ENCODE results near the gene ST6GALNAC3.
"Not testable (repeated sequence)": the region's sequence is repeated elsewhere in the genome, so short reads cannot be mapped to it uniquely, and the experiment has no call there.

Gene ST6GALNAC3

DNA sequence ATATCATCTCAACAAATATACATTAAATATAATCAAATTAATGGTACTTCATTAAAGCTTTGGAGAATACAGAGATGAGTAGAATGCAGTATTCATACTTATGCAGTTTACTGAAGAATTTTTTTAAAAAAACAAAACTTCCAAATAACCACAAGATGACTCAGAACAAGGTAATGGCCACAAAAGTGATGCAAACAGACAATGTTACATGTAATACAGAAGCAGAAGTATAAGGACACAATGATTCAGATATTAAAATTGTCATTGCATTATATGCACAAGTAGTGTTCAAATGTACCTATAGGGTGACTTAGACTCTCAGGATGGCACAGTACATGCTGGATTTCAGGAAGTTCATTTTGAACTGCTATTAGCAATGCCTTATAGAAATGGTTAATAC is 565.5 kb downstream of the ST6GALNAC3 start:
- H3K36me3 ChIP-seq (ENCODE audit: control insufficient read depth in 1 of 2, insufficient read depth in 2 of 2, low read length in 2 of 2): no peaks in the 10 kb centered on the region
- H3K9ac ChIP-seq (ENCODE audit: low read depth in 1 of 2, low read length in 2 of 2): no peak overlapping the region
- no peak overlapping the region for H3K4me3 ChIP-seq (ENCODE audit: low read depth in 1 of 2, low read length in 2 of 2)

DNA sequence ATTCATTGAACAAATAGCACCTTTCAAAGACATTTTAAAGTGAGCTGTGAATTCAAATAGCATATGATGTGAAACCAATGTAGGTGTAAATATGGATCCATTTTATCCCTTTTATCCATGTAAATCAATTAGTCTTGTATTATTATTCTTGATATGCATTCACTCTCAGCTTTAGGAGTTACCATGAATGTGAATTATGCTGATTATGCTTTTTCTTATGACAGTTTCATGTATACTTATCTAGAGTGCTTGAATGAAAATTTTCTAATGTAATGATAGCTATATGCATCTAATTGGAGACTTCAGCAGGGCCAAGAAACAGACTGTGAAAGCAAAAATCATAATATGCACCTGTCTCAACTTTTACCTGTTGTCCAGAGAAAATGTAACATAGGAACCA is 566.2 kb downstream of the ST6GALNAC3 start:
- Histone ChIP-seq H3K27ac (ENCODE audit: low read depth, low read length) (no peak overlapping the region), H3K36me3 (ENCODE audit: control insufficient read depth in 1 of 2, insufficient read depth in 2 of 2, low read length in 2 of 2) (no peaks in the 10 kb centered on the region), H3K4me3 (ENCODE audit: low read depth in 1 of 2, low read length in 2 of 2) (no peak overlapping the region), H3K9ac (ENCODE audit: low read depth in 1 of 2, low read length in 2 of 2) (no peak overlapping the region), H3K4me1 (ENCODE audit: control insufficient read depth in 1 of 2, insufficient read depth in 2 of 2, low read length in 2 of 2) (no peaks in the 10 kb centered on the region), H3K27me3 (ENCODE audit: control insufficient read depth in 1 of 2, insufficient read depth in 2 of 2, low read length in 2 of 2) (no peaks in the 10 kb centered on the region), H3K9me3 (ENCODE audit: control insufficient read depth in 1 of 2, low read length in 2 of 2) (no peaks in the 10 kb centered on the region)

More for the DNA sequence above, 565.5 kb downstream of the ST6GALNAC3 start:
- H3K4me1 ChIP-seq (ENCODE audit: control insufficient read depth in 1 of 2, insufficient read depth in 2 of 2, low read length in 2 of 2): no peaks in the 10 kb centered on the region
- H3K9me3 ChIP-seq (ENCODE audit: control insufficient read depth in 1 of 2, low read length in 2 of 2): no peaks in the 10 kb centered on the region
- no peak overlapping the region for H3K27ac ChIP-seq (ENCODE audit: low read depth, low read length)
- no peaks in the 10 kb centered on the region for H3K27me3 ChIP-seq (ENCODE audit: control insufficient read depth in 1 of 2, insufficient read depth in 2 of 2, low read length in 2 of 2)

DNA sequence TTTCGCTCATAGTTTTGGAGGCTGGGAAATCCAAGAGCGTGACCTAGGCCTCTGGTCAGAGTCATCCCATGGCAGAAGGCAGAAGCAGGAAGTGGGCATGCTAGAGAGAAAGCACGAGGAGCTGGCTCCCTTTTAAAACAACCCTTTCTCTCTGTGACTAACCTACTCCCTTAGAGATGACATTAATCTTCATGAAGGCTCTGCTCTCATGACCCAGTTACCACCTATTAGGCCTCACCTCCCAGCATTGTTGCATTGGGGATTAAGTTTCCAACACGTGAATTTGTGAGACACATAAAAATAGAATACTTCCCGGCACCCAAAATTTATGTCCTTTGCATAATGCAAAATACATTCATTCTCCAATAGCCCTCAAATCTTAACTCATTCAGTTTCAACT is 569.6 kb downstream of the ST6GALNAC3 start:
- Histone ChIP-seq H3K36me3 (ENCODE audit: control insufficient read depth in 1 of 2, insufficient read depth in 2 of 2, low read length in 2 of 2) (no peaks in the 10 kb centered on the region), H3K4me1 (ENCODE audit: control insufficient read depth in 1 of 2, insufficient read depth in 2 of 2, low read length in 2 of 2) (no peaks in the 10 kb centered on the region), H3K9ac (ENCODE audit: low read depth in 1 of 2, low read length in 2 of 2) (no peak overlapping the region), H3K4me3 (ENCODE audit: low read depth in 1 of 2, low read length in 2 of 2) (no peak overlapping the region), H3K9me3 (ENCODE audit: control insufficient read depth in 1 of 2, low read length in 2 of 2) (no peaks in the 10 kb centered on the region), H3K27ac (ENCODE audit: low read depth, low read length) (no peak overlapping the region), H3K27me3 (ENCODE audit: control insufficient read depth in 1 of 2, insufficient read depth in 2 of 2, low read length in 2 of 2) (no peaks in the 10 kb centered on the region)

DNA sequence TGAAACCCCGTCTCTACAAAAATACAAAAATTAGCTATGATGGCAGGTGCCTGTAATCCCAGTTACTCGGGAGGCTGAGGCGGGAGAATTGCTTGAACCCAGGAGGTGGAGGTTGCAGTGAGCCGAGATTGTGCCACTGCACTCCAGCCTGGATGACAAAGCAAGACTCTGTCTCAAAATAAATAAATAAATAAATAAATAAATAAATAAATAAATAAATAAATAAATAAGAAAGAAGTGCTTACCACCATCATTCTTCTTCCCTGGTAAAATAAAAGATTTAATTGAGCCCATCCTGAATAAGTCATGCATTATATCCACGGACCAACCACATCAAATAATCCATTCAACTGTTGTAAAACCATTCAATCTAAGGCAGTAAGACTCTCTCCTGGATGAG is 578.3 kb downstream of the ST6GALNAC3 start:
- H3K4me3 ChIP-seq (ENCODE audit: low read depth in 1 of 2, low read length in 2 of 2); H3K27ac ChIP-seq (ENCODE audit: low read depth, low read length); H3K9me3 ChIP-seq (ENCODE audit: control insufficient read depth in 1 of 2, low read length in 2 of 2); H3K9ac ChIP-seq (ENCODE audit: low read depth in 1 of 2, low read length in 2 of 2); H3K36me3 ChIP-seq (ENCODE audit: control insufficient read depth in 1 of 2, insufficient read depth in 2 of 2, low read length in 2 of 2); H3K4me1 ChIP-seq (ENCODE audit: control insufficient read depth in 1 of 2, insufficient read depth in 2 of 2, low read length in 2 of 2); H3K27me3 ChIP-seq (ENCODE audit: control insufficient read depth in 1 of 2, insufficient read depth in 2 of 2, low read length in 2 of 2): not testable (repeated sequence)

DNA sequence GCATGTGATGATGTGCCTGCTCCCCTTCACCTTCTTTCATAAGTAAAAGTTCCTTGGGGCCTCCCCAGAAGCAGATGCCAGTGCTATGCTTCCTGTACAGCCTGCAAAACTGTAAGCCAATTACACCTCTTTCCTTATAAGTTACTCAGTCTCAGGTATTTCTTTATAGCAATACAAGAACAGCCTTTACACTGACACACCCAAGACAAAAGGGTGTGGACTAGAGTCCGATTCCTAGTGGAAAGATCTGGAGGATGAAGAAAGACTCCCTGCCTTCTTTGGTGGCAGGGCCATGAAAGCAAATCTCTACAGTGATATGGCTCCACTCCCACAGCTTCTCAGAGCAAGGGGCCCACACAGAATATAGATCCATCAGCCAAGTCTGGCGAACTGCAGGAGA is 583.1 kb downstream of the ST6GALNAC3 start:
- Histone ChIP-seq H3K4me1 (ENCODE audit: control insufficient read depth in 1 of 2, insufficient read depth in 2 of 2, low read length in 2 of 2) (no peaks in the 10 kb centered on the region), H3K27me3 (ENCODE audit: control insufficient read depth in 1 of 2, insufficient read depth in 2 of 2, low read length in 2 of 2) (no peaks in the 10 kb centered on the region), H3K4me3 (ENCODE audit: low read depth in 1 of 2, low read length in 2 of 2) (no peak overlapping the region), H3K9me3 (ENCODE audit: control insufficient read depth in 1 of 2, low read length in 2 of 2) (no peaks in the 10 kb centered on the region), H3K9ac (ENCODE audit: low read depth in 1 of 2, low read length in 2 of 2) (no peak overlapping the region), H3K36me3 (ENCODE audit: control insufficient read depth in 1 of 2, insufficient read depth in 2 of 2, low read length in 2 of 2) (no peaks in the 10 kb centered on the region), H3K27ac (ENCODE audit: low read depth, low read length) (no peak overlapping the region)

DNA sequence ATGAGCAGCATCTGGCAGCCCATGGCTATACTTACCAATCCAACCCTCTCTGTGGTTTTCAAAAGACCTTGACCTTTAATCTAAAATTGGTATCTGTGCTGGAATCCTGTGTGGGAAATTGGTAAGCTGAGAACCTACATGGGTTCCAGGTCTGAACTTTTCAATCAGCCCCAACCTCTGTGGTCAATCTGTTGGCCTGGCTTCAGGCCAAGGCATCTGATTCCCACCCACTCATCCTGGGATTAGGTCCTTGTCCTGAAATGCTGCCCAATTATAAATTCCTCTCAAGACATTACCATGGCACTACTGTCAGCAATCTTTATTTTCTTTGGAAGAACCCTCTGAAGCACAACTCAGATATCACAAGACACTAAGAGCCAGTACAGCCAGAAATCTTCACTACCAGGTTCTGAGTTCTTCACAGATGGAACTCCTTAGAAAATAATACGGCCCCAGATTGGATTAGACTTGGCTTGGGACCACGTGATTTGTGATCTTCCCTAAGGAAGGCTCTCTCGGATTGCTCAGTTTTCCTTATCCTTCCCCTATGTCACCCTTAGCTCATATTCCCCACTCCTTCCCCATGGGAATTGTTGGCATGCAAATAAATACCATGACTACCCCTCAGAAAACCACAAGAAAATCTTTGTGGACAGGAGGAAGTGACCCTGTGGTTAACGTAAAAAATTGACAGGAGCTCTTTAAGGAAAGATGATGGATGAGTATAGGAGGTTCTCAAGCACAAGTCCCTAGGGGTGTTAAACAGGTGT is 584.8 kb downstream of the ST6GALNAC3 start:
- Histone ChIP-seq H3K4me3 (ENCODE audit: low read depth in 1 of 2, low read length in 2 of 2) (no peak overlapping the region), H3K36me3 (ENCODE audit: control insufficient read depth in 1 of 2, insufficient read depth in 2 of 2, low read length in 2 of 2) (no peaks in the 10 kb centered on the region), H3K9ac (ENCODE audit: low read depth in 1 of 2, low read length in 2 of 2) (no peak overlapping the region), H3K27me3 (ENCODE audit: control insufficient read depth in 1 of 2, insufficient read depth in 2 of 2, low read length in 2 of 2) (no peaks in the 10 kb centered on the region), H3K9me3 (ENCODE audit: control insufficient read depth in 1 of 2, low read length in 2 of 2) (no peaks in the 10 kb centered on the region), H3K27ac (ENCODE audit: low read depth, low read length) (no peak overlapping the region), H3K4me1 (ENCODE audit: control insufficient read depth in 1 of 2, insufficient read depth in 2 of 2, low read length in 2 of 2) (no peaks in the 10 kb centered on the region)

DNA sequence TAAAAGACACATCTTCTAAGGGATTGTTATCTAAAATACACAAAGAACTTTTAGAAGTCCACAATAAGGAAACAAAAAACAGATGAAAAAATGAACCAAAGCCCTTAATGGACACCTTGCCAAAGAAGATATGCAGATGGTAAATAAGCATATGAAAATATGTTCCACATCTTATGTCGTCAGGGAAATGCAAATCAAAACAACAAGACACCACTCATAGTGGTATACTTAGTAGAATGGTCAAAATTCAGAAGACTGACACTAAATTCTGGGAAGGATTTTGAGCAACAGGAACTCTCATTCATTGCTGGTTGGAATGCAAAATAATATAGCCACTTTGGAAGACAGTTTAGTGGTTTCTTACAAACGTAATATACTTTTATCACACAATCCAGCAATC is 587.0 kb downstream of the ST6GALNAC3 start:
- no peaks in the 10 kb centered on the region for H3K27me3 ChIP-seq (ENCODE audit: control insufficient read depth in 1 of 2, insufficient read depth in 2 of 2, low read length in 2 of 2)
- no peak overlapping the region for H3K9ac ChIP-seq (ENCODE audit: low read depth in 1 of 2, low read length in 2 of 2)
- H3K4me1 ChIP-seq (ENCODE audit: control insufficient read depth in 1 of 2, insufficient read depth in 2 of 2, low read length in 2 of 2): peaks cover 0 to under 1% of the 10 kb centered on the region in 2 donors
- H3K9me3 ChIP-seq (ENCODE audit: control insufficient read depth in 1 of 2, low read length in 2 of 2): no peaks in the 10 kb centered on the region
- H3K4me3 ChIP-seq (ENCODE audit: low read depth in 1 of 2, low read length in 2 of 2): no peak overlapping the region
- no peak overlapping the region for H3K27ac ChIP-seq (ENCODE audit: low read depth, low read length)
- no peaks in the 10 kb centered on the region for H3K36me3 ChIP-seq (ENCODE audit: control insufficient read depth in 1 of 2, insufficient read depth in 2 of 2, low read length in 2 of 2)

DNA sequence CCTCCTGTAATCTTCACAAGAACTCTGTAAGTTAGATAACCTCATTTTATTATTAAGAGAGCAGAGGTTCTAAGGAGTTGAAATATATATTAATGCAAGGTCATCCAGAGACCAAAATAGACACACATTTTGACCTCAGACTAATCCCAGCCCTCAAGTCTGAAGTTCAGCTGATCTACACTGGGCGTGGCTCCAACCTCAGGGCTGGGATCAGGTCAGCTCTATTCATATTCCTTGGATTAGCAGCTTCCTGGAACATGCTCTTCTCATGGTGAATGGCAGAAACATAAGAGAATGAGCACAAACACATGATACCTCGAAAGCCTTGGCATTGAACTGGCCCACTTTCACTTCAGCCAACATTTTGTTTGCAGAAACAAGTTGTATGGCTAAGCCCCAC is 592.0 kb downstream of the ST6GALNAC3 start:
- H3K27me3 ChIP-seq (ENCODE audit: control insufficient read depth in 1 of 2, insufficient read depth in 2 of 2, low read length in 2 of 2): no peaks in the 10 kb centered on the region
- H3K4me3 ChIP-seq (ENCODE audit: low read depth in 1 of 2, low read length in 2 of 2): no peak overlapping the region
- H3K4me1 ChIP-seq (ENCODE audit: control insufficient read depth in 1 of 2, insufficient read depth in 2 of 2, low read length in 2 of 2): peaks cover 0 to 4% of the 10 kb centered on the region in 2 donors
- no peaks in the 10 kb centered on the region for H3K36me3 ChIP-seq (ENCODE audit: control insufficient read depth in 1 of 2, insufficient read depth in 2 of 2, low read length in 2 of 2)
- H3K27ac ChIP-seq (ENCODE audit: low read depth, low read length): no peak overlapping the region
- no peaks in the 10 kb centered on the region for H3K9me3 ChIP-seq (ENCODE audit: control insufficient read depth in 1 of 2, low read length in 2 of 2)
- H3K9ac ChIP-seq (ENCODE audit: low read depth in 1 of 2, low read length in 2 of 2): no peak overlapping the region

DNA sequence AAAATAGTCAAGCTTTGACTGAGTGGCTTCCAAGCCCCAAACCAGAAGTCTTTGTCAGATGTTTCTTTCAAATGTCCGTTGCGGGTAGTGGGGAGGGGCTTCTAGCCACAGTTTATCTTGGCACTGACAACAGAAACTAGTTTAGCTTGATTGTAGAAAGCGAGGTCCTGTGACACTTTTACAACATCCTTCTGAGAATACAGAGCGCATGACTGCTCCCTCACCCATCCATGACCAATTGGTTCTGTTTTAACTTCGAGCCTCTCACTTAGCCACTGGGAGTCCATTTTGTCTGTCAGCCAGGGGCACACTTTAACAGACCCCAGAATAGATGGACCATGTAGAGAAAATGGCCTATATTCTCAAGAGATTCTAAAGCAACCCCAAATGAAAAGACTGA is 593.5 kb downstream of the ST6GALNAC3 start:
- Histone ChIP-seq H3K27me3 (ENCODE audit: control insufficient read depth in 1 of 2, insufficient read depth in 2 of 2, low read length in 2 of 2) (no peaks in the 10 kb centered on the region), H3K27ac (ENCODE audit: low read depth, low read length) (no peak overlapping the region), H3K36me3 (ENCODE audit: control insufficient read depth in 1 of 2, insufficient read depth in 2 of 2, low read length in 2 of 2) (no peaks in the 10 kb centered on the region), H3K4me3 (ENCODE audit: low read depth in 1 of 2, low read length in 2 of 2) (no peak overlapping the region), H3K9me3 (ENCODE audit: control insufficient read depth in 1 of 2, low read length in 2 of 2) (no peaks in the 10 kb centered on the region), H3K9ac (ENCODE audit: low read depth in 1 of 2, low read length in 2 of 2) (no peak overlapping the region), H3K4me1 (ENCODE audit: control insufficient read depth in 1 of 2, insufficient read depth in 2 of 2, low read length in 2 of 2) (peaks cover 0 to 4% of the 10 kb centered on the region in 2 donors)

DNA sequence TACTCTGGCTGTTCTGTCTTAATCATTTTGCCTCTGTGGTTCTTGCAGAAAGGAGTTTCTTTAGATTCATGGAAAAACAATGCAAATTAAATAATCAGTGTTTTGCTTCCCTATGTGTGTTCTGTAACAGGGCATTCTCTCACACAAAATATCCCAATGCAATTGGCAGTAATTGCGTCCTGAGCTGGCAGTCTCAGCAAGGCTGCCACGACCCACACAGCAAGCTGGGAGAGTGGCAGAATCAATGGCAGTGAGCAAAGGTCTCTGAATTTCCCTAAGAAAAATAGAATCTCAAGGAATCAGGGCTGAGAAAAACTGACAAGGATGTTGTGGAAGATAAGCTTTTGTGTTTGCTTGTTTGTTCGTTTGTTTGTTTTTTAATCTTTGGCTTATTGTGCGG is 594.6 kb downstream of the ST6GALNAC3 start:
- H3K36me3 ChIP-seq (ENCODE audit: control insufficient read depth in 1 of 2, insufficient read depth in 2 of 2, low read length in 2 of 2): no peaks in the 10 kb centered on the region
- H3K9ac ChIP-seq (ENCODE audit: low read depth in 1 of 2, low read length in 2 of 2): no peak overlapping the region

More for the DNA sequence above, 594.6 kb downstream of the ST6GALNAC3 start:
- H3K27me3 ChIP-seq (ENCODE audit: control insufficient read depth in 1 of 2, insufficient read depth in 2 of 2, low read length in 2 of 2): no peaks in the 10 kb centered on the region
- no peak overlapping the region for H3K27ac ChIP-seq (ENCODE audit: low read depth, low read length)
- no peaks in the 10 kb centered on the region for H3K9me3 ChIP-seq (ENCODE audit: control insufficient read depth in 1 of 2, low read length in 2 of 2)
- peaks cover 0 to 8% of the 10 kb centered on the region in 2 donors for H3K4me1 ChIP-seq (ENCODE audit: control insufficient read depth in 1 of 2, insufficient read depth in 2 of 2, low read length in 2 of 2)
- no peak overlapping the region for H3K4me3 ChIP-seq (ENCODE audit: low read depth in 1 of 2, low read length in 2 of 2)

Measured in duodenal mucosa (tissue), 2 donors.